B cell (primary cell): ENCODE results near the gene ECD. TPM values are rescaled to one million over a fixed set of nuclear protein-coding genes. Genes with fewer than 3 reads are reported as not detected.

Source experiments
- ATAC-seq: fragments of 200-7000 bp; cut with Tn5 transposase; one replicate; pipeline ENCODE4 v1.10.0; 2021; ENCODE audit warnings: low read depth, mild to moderate bottlenecking, moderate number of reproducible peaks, moderate library complexity
- CTCF ChIA-PET: fragments of 350-600 bp; sonication (Branson Sonifier 250); formaldehyde crosslinking; loops from one replicate; lab custom pipeline; 2021; ENCODE audit warnings: antibody characterized with exemption, inconsistent platforms; lab: Charles Lee
- POLR2A ChIA-PET: fragments of 350-600 bp; sonication (Branson Sonifier 250); formaldehyde crosslinking; loops from one replicate; lab custom pipeline; 2021; ENCODE audit warnings: antibody characterized with exemption; lab: Charles Lee
- DNase-seq: peaks from one replicate; pipeline ENCODE4 v3.0.0; 2013
- H2AFZ ChIP-seq: 2 replicates; pipeline ENCODE4 v1.6.1; 2012; ENCODE audit warnings: mild to moderate bottlenecking, low read depth, low read length; ENCODE audit not compliant: insufficient read depth, poor library complexity, severe bottlenecking
- H3K27ac ChIP-seq, 2 donors: 1 replicate in 1 of 2; 2 replicates in 1 of 2; pipeline ENCODE4 v1.5.1; 2012 to 2013; ENCODE audit warnings: low read length in 2 of 2, mild to moderate bottlenecking in 2 of 2, moderate library complexity in 1 of 2
- H3K27me3 ChIP-seq, 4 experiments: fragments of 200-600 bp in 1 of 4; sonication (generic) in 1 of 4; replicated peaks in 1 of 4; 1 replicate in 2 of 4; 2 replicates in 2 of 4; pipeline versions ENCODE4 v1.6.1 to v1.7.0; 2013 to 2016; ENCODE audit warnings: low read length in 3 of 4, mild to moderate bottlenecking in 2 of 4, mixed read lengths in 1 of 4, moderate library complexity in 1 of 4; ENCODE audit not compliant: insufficient read depth in 4 of 4, control insufficient read depth in 3 of 4; ENCODE audit errors: control extremely low read depth in 1 of 4
- H3K36me3 ChIP-seq, 2 experiments: replicated peaks in 1 of 2; 1 replicate in 1 of 2; 2 replicates in 1 of 2; pipeline versions ENCODE4 v1.6.1 to v1.7.1; 2013; ENCODE audit warnings: low read length in 1 of 2; ENCODE audit not compliant: insufficient read depth in 2 of 2, control insufficient read depth in 1 of 2; ENCODE audit errors: control extremely low read depth in 1 of 2, extremely low read depth in 1 of 2
- H3K4me1 ChIP-seq, 2 donors: fragments of 200-600 bp in 1 of 2; sonication (generic) in 1 of 2; 1 replicate in 1 of 2; 2 replicates in 1 of 2; pipeline versions ENCODE4 v1.5.1 to v1.6.1; 2013 to 2017; ENCODE audit warnings: low read length in 2 of 2; ENCODE audit not compliant: control insufficient read depth in 2 of 2, insufficient read depth in 2 of 2
- H3K4me2 ChIP-seq: replicated peaks from 2 replicates; pipeline ENCODE3; 2012; ENCODE audit warnings: mild to moderate bottlenecking, low read depth, low read length; ENCODE audit not compliant: poor library complexity, severe bottlenecking
- H3K4me3 ChIP-seq, 5 experiments: fragments of 200-600 bp in 1 of 5; sonication (generic) in 1 of 5; 1 replicate in 3 of 5; 2 replicates in 2 of 5; pipeline versions ENCODE4 v1.5.1 to v1.7.0; 2011 to 2016; ENCODE audit warnings: low read length in 4 of 5, mild to moderate bottlenecking in 4 of 5, low read depth in 2 of 5, control low read depth in 1 of 5, moderate library complexity in 1 of 5; ENCODE audit not compliant: insufficient read depth in 1 of 5; ENCODE audit errors: control extremely low read depth in 1 of 5, extremely low read depth in 1 of 5
- H3K79me2 ChIP-seq: fragments of 200-600 bp; sonication (generic); one replicate; pipeline ENCODE4 v1.6.0; 2016; ENCODE audit warnings: low read length; ENCODE audit not compliant: control insufficient read depth, insufficient read depth
- H3K9ac ChIP-seq: fragments of 200-600 bp; sonication (generic); 2 replicates; pipeline ENCODE4 v1.6.1; 2017; ENCODE audit warnings: mild to moderate bottlenecking, low read length, moderate library complexity
- H3K9me3 ChIP-seq, 3 donors: one replicate each; pipeline versions ENCODE4 v1.6.1 to v1.7.1; 2013; ENCODE audit warnings: low read length in 2 of 3; ENCODE audit not compliant: control insufficient read depth in 2 of 3, insufficient read depth in 1 of 3; ENCODE audit errors: control extremely low read depth in 1 of 3
- H4K20me1 ChIP-seq: 2 replicates; pipeline ENCODE4 v1.6.0; 2012; ENCODE audit warnings: mild to moderate bottlenecking, low read length; ENCODE audit not compliant: insufficient read depth, control insufficient read depth, poor library complexity, severe bottlenecking
- H3K27ac Mint-ChIP-seq: one replicate; pipeline ENCODE4 v1.8.0; 2021; ENCODE audit warnings: mixed read lengths
- H3K27me3 Mint-ChIP-seq: one replicate; pipeline ENCODE4 v1.8.0; 2021; ENCODE audit warnings: mixed read lengths
- H3K4me1 Mint-ChIP-seq: one replicate; pipeline ENCODE4 v1.8.0; 2021; ENCODE audit warnings: mixed read lengths
- H3K4me3 Mint-ChIP-seq: one replicate; pipeline ENCODE4 v1.8.0; 2021; ENCODE audit warnings: mixed read lengths
- H3K9me3 Mint-ChIP-seq: one replicate; pipeline ENCODE4 v1.8.0; 2022; ENCODE audit warnings: mixed read lengths; ENCODE audit not compliant: insufficient read depth
- EZH2 ChIP-seq: IDR thresholded peaks from 2 replicates; pipeline ENCODE4 v1.6.1; 2012; ENCODE audit warnings: borderline replicate concordance, low read depth, mild to moderate bottlenecking, moderate library complexity, low read length; ENCODE audit not compliant: insufficient read depth, poor library complexity, severe bottlenecking
- WGBS: methylation state at CpG from one replicate; pipeline ENCODE4 v1.1.5; 2013; ENCODE audit warnings: missing lambda C conversion rate; ENCODE audit not compliant: insufficient coverage; 5-methylcytosine and 5-hydroxymethylcytosine counted together
- intact Hi-C: fragments of 100-400 bp; cut with micrococcal nuclease; formaldehyde crosslinking; loops from one replicate; pipeline ENCODE4 v1.10.0; 2022
- polyA plus RNA-seq: library from polyadenylated mRNA; depleted of rRNA; stranded (reverse); fragments of >200 nt; gene quantifications from 2 replicates; pipeline ENCODE4 v1.2.3, GENCODE V29; 2012
- total RNA-seq, 2 donors: library from RNA; stranded (reverse); fragments of 120-200 nt in 1 of 2; gene quantifications; 1 replicate in 1 of 2; 2 replicates in 1 of 2; pipeline versions ENCODE4 v1.2.3 to v1.2.4, GENCODE V29; 2013 to 2022
- TF ChIP-seq, protein P1 (sequence below): fragments of 200-600 bp; IDR thresholded peaks from one replicate; pipeline ENCODE4 v1.8.0; 2022; ENCODE audit warnings: antibody characterized with exemption, mild to moderate bottlenecking

The ECD gene
- total and polyA plus RNA-seq, 2 donors (not counting 1 experiment from before 2014, with no cell fraction given): 15.7 to 37.1 TPM

DNA sequence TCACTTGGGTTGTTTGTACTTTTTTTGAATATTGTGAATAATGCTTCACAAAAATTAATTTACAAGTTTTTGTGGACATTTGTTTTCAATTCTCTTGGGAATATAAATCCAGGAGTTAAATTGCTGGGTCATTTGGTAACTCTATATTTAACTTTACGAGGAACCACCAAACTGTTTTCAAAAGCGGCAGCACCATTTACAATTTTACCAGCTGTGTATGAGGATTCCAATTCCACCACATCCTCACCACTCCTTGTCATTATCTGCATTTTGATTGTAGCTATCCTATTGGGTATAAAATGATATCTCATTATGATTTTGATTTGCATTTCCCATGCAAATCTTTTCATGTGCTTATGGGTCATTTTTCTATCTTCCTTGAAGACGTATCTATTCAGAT is 61.5 kb downstream of the ECD start:
- TF ChIP-seq, protein P1, sequence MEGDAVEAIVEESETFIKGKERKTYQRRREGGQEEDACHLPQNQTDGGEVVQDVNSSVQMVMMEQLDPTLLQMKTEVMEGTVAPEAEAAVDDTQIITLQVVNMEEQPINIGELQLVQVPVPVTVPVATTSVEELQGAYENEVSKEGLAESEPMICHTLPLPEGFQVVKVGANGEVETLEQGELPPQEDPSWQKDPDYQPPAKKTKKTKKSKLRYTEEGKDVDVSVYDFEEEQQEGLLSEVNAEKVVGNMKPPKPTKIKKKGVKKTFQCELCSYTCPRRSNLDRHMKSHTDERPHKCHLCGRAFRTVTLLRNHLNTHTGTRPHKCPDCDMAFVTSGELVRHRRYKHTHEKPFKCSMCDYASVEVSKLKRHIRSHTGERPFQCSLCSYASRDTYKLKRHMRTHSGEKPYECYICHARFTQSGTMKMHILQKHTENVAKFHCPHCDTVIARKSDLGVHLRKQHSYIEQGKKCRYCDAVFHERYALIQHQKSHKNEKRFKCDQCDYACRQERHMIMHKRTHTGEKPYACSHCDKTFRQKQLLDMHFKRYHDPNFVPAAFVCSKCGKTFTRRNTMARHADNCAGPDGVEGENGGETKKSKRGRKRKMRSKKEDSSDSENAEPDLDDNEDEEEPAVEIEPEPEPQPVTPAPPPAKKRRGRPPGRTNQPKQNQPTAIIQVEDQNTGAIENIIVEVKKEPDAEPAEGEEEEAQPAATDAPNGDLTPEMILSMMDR: no peak
- no peak for TF ChIP-seq EZH2
- no peaks in the 10 kb centered on the region for H3K9me3 ChIP-seq
- no peaks in the 10 kb centered on the region for H3K79me2 ChIP-seq
- ATAC-seq (no peak), DNase-seq (no peak)
- H4K20me1 ChIP-seq: no peaks in the 10 kb centered on the region
- ChIA-PET POLR2A (no interaction called here), CTCF (no interaction called here)
- no peak overlapping the region for H2AFZ ChIP-seq
- H3K4me2 ChIP-seq: no peak overlapping the region
- no CpG with 5 or more reads among the region's 3 CpGs for WGBS
- no peaks in the 10 kb centered on the region for H3K9me3 Mint-ChIP-seq
- H3K27ac Mint-ChIP-seq: no peak overlapping the region
- peaks cover 0 to 8% of the 10 kb centered on the region in 2 donors for H3K4me1 ChIP-seq
- no peak overlapping the region for H3K9ac ChIP-seq
- H3K4me1 Mint-ChIP-seq: peaks cover 8% of the 10 kb centered on the region
- no peak overlapping the region for H3K4me3 Mint-ChIP-seq
- no peak overlapping the region for H3K4me3 ChIP-seq
- intact Hi-C loops: no loop called here
- H3K27me3 Mint-ChIP-seq: no peaks in the 10 kb centered on the region
- peaks cover 2 to 3% of the 10 kb centered on the region in 2 experiments for H3K36me3 ChIP-seq
- H3K27ac ChIP-seq: no peak overlapping the region
- H3K27me3 ChIP-seq: no peaks in the 10 kb centered on the region

DNA sequence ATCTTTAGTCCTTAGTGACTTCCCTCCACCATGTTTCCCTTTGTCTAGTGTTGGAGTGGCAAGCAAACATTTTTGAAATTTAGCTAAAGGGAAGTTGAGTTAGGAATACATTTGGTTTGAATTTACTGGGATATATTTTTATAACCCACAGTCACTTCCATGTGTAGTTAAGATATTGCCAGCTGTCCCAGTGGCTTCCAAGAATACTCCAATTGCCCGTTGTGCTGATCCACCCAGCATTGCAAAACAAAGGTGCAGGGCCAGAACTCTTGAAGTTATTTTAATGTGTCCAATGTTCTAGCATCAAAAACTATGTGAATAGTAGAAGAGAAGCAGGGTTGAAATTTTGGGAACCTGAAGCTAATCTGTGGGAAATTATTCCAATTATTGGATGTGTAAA is 68.7 kb downstream of the ECD start:
- no peaks in the 10 kb centered on the region for H3K27me3 Mint-ChIP-seq
- Histone ChIP-seq H3K4me1 (peaks cover 8 to 15% of the 10 kb centered on the region in 2 donors), H3K9ac (no peak overlapping the region), H3K4me2 (no peak overlapping the region), H3K27ac (no peak overlapping the region), H3K4me3 (no peak overlapping the region), H4K20me1 (peaks cover 5% of the 10 kb centered on the region), H3K27me3 (no peaks in the 10 kb centered on the region), H3K79me2 (peaks cover 15% of the 10 kb centered on the region), H3K36me3 (peaks cover 2 to 5% of the 10 kb centered on the region in 2 experiments), H3K9me3 (no peaks in the 10 kb centered on the region), H2AFZ (no peak overlapping the region)
- TF ChIP-seq, protein P1: no peak
- TF ChIP-seq EZH2: no peak
- H3K4me3 Mint-ChIP-seq: no peak overlapping the region
- intact Hi-C loops: loop anchor here (5.0 kb wide), 4 partner anchors 33 to 1728 kb away; partner anchors contain the start of genes KAT6B, MCU and PPP3CB
- WGBS: no CpG with 5 or more reads among the region's 1 CpG
- DNase-seq: no peak
- no peak overlapping the region for H3K27ac Mint-ChIP-seq
- ChIA-PET POLR2A (no interaction called here), CTCF (interaction anchor here (0.7 to 3.7 kb wide), 3 partner anchors 11 to 409 kb away, joined by 5 to 17 read pairs (median 8); partner anchors contain the start of gene NUDT13)
- no peak for ATAC-seq
- no peaks in the 10 kb centered on the region for H3K9me3 Mint-ChIP-seq
- H3K4me1 Mint-ChIP-seq: peaks cover 23% of the 10 kb centered on the region
